NB4 (cell line): Measurements from ENCODE around the gene DYNC1H1.

ENCODE experiments used
- CTCF ChIP-seq: IDR thresholded peaks from one replicate; pipeline ENCODE4 v1.5.1; 2012; ENCODE audit warnings: low read depth, low read length
- POLR2A ChIP-seq: IDR thresholded peaks from 2 replicates; pipeline ENCODE4 v1.6.1; 2011; ENCODE audit warnings: mild to moderate bottlenecking; ENCODE audit not compliant: insufficient read length; ENCODE audit errors: extremely low read depth

- TF ChIP-seq POLR2A (no peak), CTCF (no peak)
These were observed 65.6 kb downstream of the DYNC1H1 start for GRCh38 chr14:102029956-102030355.
